HG03432 (cell line): ENCODE measurements around the gene BMP2K.

Source experiments
- ATAC-seq: cut with Tn5 transposase; IDR thresholded peaks from one replicate; pipeline ENCODE4 v1.9.1; 2021; ENCODE audit warnings: mild to moderate bottlenecking, moderate library complexity; ENCODE audit not compliant: unreplicated experiment

Gene BMP2K

DNA sequence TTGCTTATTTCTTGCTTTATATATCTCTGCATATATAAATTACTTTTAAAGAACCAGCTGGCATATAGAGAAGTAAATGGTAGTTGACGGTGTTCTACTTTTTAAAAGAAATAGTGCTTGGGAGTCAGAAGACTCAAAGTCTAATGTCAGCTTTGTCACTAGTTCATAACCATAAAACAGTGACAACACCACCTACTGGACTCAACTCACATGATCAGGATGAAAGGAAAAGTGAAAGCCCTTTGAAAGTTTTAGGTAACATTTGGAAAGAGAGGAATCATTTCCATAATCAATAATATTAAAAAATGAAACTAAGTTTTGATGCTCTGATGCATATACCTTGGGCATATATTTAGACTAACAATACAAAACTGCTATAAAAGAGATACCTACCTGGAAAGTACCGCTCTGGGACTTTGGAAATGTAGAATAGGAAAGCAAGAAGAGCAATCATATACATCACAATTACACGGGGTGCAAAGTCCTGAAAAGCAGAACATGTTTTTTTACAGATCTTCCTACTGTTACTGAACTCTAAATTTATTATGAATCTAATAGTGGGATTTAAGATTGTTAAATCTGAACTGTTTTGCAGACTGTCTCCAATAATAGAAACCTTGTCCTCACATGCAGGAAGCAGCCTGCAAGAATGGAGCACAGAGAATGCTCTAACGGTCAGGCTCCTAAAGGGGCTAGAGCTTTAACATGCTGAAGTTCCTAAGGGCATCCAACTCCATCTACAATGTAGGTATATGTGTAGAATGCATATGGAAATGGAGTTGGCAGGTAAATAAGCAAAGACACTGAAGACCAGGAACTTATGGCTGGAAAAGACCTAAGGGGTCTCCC, 147.5 kb downstream of the BMP2K start:
- ATAC-seq, result peak; percentile 68

DNA sequence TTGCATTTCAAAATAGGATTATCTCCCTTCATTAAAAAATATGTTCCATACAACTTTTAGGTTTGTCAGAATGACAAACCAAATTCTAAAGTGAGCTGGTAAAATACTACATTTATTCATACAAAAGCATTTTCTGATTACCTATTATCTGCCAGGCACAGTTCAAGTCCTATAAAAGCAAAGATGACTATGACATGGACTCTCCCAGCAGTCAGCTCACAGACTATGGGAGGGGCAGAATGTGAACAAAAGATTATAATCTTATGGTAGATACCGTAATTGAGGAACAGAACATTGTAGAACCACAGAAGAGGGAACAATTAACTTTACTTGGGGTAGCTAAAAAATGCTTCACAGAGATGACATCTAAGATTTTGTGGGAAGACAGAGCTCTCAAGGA, 150.7 kb downstream of the BMP2K start:
- ATAC-seq, result no peak

DNA sequence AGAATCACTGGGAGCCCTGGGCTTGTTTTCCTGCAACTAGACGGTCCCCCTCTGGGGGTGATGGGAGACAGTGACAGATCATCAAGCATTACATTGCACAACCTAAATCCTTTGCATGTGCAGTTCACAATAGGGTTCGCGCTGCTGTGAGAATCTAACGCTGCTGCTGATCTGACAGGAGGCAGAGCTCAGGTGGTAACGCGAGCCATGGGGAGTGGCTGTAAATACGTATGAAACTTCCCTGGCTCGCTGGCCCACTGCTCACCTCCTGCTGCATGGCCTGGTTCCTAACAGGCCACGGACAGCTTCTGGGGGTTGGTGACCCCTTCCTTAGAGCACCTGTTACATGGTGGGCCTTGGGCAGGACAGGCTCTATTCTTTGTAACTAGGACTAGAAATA, 152.7 kb downstream of the BMP2K start:
- ATAC-seq, result no peak

DNA sequence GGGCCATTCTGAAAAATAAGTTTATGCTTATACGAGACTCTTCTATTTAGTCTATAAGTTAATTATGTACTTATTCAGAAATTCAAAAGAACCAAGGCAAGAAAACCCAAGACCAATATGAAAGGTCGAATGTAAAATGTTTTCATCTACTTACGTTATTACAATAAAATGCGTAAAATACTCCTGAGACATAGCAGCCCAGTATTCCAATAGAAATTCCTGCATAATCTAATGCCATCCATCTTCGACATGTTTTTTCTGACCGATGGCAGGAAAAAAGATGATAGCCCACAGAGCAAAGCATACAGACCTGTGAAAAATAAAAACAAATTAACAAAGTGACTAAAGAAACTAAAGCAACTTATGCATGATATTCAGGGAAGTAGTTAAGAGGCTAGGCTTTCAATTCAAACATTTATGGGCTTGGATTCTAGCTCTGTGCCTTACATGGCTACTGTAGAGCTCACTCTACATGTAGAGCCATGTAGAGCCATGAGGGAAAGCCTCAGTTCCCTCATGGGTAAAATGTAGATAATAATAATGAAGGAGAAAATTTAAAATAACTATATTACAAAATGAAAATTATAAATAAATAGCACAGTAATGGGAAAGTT, 154.0 kb downstream of the BMP2K start:
- no peak for ATAC-seq

DNA sequence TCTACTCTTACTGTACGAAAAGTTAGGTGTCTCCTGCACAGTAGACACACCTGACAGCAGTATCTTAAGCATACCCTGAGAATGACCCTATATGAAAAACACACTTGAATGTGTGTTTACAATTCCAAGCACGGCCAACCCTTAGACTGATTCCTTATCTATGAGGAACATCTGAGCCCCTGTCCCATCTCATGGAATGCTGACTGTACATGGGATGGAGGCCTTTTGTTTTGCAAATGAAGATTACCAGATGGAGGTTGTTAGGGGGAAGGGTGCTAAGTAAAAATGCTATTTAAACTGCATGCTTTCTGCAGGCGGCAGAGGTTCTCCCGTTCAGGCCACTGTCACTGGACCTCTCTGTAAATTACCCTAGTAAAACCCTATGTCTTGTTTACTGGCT, 160.8 kb downstream of the BMP2K start:
- ATAC-seq, result no peak

DNA sequence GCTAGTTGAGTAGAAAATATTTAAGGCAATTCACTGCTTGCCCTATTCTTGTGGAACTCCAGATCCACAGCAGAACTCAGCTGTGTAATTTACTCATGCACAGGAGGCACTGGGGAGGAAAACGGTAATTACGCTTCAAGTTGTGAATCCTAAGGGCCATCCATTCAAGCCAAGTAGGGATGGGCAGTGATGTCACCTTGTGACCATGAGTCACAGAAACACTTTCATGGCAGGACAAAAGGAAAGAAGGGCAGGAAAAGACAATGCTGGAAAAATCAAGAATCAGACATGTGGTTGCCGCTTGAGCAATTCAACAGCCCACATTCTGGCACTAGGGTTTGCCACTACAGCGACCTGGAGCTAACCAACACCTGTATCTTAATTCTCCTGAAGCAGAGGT, 161.7 kb downstream of the BMP2K start:
- no peak for ATAC-seq

DNA sequence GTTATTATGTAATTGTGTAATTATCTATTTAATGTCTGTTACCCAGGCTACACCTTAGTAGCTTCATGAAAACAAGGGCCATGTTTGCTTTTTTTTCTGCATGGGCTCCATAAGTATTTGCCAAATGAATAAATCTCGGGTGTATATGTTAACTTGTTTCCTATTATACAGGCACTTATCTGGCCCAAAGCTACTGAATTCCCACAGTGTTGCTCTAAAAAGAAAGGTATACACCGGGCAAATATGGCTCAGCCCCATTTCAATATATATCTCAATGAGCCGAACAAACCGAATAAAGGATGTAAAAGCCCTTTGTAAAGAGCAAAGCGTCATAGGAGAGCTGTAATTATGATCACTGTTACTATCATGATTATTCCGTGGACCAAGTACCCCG, 162.3 kb downstream of the BMP2K start:
- ATAC-seq, result no peak

DNA sequence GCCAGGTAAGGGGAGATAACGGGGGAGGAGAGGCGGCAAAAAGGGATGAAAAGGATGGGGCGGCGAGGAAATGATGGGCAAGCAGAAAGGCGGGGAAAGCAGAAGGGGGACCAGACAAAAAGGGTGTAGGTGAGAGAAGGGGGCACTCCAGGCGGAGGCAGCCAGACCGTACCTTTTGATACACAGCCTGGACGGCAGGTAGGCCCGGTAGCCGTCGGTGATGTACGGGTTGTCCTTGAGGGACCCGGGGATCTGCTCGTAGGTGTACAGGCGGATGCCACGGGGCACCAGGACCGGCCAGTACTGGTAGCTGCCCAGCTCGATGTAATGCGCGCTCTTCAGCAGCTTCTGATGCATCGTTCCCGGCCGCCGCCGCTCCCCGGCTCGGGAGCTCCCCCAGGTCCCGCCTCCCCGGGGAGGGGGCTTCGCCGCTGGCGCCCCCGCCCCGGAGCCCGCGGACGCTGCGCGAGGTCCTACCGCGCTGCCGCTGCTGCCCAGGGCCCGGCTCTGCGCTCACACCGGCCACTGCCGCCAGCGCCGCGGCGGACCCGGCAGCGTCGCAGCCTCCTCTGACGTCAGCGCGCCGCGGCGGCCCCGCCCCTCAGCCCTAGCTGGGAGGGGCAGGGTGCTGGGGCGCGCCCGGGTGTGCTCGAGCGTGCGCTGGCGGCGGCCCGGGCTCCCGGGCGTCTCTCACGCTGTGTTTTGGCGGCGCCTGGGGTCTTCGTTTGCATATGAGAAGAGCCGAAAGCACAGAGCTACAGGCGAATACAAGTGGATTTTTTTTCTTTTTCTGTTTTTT, 162.9 kb downstream of the BMP2K start, which contains the start of gene PAQR3:
TSS of gene PAQR3 (minus strand) at position 571 of the 799 bp plus-strand sequence. CDS start at position 357, 214 bp downstream.
- peak; percentile 99 for ATAC-seq

DNA sequence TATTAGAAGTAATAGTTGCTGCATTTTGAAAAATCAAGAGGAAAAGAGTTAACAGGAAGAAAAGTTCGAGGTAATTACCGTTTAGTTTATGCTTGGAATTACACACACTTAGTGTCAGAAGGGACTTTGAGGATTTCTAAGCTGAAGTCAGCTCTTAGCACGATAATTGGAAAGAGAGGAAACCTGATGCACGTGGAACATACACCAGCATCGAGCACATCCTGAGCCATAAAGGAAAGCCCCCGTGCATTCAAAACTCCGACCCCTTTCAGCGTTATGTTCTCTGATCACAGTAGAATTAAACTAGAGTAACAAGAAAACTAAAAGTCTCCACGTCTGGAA, 163.5 kb downstream of the BMP2K start:
- peak; percentile 23 for ATAC-seq

DNA sequence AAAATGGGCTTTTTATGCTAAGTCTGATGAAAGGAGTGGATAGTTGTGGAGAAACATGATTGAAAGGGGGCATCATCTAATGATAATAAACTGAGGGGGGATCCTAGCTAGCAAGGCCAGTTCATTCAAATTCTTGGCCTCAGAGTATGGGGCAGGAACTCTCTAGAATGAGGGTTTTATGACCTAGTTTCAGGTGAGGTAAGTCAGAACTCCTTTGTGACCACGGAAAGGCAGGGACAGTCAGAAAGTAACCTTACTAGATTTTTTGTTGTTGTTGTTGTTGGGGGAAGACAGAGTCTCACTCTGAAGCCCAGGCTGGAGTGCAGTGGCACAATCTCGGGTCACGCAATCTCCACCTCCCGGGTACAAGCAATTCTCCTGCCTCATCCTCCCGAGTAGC, 164.6 kb downstream of the BMP2K start:
- no peak for ATAC-seq

DNA sequence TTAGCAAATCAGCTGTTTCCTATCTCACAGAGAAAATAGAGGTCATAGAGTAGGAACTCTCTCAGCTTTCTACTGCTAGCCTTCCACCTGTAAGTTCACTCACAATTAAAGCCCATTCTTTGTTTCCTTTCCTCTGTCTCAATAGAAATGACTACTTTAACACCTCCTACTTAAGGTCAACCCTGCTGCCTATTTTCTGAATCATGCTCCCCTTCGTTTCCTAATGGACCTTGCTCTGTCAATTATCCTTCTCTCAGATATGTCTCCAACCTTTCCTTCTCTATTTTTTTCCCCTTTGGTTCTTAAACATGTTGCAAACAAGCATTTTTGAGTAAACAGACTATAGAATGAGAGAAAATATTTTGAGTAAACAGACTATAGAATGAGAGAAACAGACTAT, 168.2 kb downstream of the BMP2K start:
- no peak for ATAC-seq

DNA sequence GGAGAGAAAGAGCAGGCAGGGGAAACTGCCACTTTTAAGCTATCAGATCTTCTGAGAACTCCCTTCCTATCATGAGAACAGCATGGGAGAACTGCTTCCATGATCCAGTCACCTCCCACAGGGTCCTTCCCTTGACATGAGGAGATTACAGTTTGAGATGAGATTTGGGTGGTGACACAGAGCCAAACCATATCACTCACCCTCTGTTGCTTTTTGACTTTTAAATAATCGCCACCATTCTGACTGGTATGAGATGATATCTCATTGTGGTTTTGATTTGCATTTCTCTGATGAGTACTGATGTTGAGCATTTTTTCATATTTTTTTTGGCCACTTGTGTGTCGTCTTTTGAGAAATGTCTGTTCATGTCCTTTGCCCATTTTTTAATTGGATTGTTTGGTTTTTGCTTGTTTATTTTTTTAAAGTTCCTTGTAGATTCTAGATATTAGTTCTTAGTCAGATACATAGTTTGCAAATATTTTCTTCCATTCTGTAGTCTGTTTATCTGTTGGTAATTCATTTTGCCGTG, 169.6 kb downstream of the BMP2K start:
- no peak for ATAC-seq

DNA sequence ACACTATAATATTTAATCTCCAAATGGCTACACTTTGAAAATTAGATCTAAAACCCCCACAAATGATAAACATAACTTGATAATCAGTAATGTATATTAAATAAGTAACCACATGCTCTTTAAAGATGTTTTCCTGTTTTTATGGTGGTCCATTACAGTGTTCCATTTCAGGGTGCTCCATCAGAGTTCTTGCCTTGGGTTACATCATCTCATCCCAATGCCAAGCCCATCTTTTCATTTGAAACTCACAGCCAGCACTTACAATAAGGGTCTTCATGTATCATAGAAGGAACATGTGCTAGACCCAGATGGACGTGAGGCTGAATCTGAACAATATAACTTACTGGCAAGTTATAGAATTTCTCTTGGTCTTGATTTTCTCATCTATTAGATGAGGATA, 173.6 kb downstream of the BMP2K start:
- no peak for ATAC-seq

DNA sequence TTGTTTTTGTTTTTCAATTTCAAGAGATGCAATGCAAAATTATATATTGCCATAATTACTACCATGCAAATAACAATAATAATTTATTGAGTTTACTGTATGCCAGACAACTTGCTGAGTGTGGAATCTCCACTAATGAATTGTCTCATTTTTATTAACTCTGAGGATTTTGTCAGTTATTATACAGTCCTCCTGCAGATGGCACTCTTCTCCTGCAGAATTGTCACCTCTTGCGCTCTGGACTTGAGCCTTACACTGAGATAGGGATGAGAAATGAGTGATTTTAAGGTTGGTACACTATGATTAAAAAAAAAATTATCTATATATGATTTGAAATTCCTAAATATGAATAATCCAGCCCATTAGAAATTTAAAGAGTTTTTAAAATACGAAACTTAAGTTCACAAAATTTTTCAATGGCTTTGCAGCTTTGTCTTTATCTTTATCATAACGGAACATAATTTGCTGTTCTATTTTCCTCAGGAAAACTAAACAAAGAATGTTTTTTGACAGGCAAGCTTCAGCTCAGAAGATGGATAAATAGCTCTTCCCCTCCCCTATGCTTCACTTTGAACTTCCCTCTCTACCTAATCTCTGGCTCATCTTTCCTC, 175.8 kb downstream of the BMP2K start:
- peak; percentile 81 for ATAC-seq

DNA sequence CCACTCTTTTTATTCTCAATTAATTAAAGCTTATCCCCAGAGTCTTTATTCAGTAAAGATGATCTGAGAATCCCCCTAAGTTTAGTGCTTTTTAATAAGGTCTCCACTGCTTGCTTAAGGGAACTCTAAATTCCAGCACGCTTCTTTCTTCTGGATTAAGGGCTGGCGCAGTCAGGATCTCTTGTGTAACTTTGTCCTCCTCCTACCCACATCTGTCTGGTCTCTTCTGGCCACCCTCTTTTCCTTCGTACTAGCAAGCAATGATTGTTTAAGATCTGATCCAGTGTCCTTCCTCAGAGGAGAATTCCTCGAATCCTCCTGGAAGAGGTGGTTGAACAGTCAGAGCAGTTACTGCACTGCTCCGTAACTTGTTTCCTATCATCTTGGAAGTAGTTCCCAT, 177.1 kb downstream of the BMP2K start:
- no peak for ATAC-seq

DNA sequence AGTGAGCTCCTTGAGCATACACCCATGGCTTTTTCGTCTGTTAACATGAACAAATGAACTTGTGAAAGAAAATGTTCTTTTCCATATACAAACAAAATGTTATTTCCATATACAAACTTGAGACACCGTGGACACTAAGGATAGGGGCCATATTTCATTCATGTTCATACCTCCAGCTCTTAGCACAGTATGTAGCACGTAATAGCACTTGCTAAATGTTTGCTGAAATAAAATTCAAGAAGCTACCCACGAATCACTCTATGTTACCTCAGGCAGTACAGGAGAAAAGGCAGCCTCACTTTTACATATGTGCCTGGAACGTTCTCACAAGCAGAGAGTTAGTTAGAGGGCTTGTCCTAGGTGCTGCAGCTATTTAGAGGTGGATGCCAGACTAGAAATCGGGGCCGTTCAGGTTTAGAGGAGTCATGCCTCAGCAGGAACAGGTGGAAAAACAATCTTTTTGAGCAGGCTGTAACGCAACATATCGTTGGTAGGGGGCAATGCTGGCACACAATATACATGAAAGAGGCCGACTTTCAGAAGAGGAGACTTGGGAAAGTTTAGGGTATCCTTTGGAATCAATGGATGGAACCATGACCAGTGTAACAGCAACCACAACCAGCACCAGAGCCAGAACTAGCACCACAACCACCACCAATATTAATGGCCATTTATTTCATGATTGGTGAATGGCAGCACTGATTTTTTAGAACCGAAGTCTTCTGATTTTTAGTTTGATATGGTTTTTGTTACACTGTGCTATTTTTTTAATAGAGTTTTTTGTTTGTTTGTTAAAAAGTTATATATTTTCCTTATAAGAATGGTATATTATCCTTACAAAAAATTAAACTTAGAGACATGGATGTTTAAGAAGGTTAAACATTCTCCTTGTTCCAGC, 177.9 kb downstream of the BMP2K start:
- ATAC-seq, result no peak

DNA sequence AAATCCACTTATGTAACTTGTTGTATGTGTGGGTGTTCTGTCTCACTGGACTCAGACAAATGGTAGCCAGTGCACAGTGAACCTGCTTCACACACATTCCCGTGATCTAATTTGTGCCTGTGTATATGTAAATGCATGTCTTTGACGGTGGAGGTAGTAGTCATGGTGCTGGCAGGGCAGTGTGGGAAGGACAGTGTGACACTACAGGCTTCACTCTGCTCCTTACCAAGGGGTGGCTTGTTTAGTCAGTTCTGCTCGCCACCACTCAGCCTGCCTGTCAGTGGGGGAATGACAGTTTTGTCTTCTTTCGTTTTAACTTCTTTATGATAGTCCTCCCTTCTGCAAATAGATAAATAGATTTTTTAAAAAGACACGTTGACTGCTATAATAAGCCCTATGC, 180.8 kb downstream of the BMP2K start:
- ATAC-seq, result no peak

DNA sequence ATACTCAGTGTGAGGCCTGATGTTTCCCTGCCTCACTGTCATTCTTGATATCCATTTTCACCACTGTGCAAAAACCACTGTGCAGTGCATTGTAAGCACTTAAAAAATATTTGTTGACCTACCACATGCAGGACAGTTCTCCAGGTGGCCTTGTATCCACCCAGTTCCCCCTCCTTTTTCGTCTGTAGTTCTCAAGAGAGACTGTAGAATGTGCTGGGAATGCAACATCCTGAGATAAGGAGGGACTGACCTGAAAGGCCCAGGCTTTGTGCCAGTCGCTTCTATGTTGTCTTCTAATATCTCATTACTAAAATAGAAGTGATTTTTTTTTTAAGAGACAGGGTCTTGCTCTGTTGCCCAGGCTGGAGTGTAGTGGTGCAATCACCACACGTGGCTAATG, 184.8 kb downstream of the BMP2K start:
- no peak for ATAC-seq
